Activated CD8-positive, alpha-beta memory T cell treated with anti-CD3 and anti-CD28 coated beads, Interleukin-2, amount 50 U/mL, for 24 hours (primary cell): ENCODE data around the gene ZWILCH.
"Not testable (repeated sequence)": the region's sequence is repeated elsewhere in the genome, so short reads cannot be mapped to it uniquely, and the experiment has no call there.

Source experiments
- DNase-seq: peaks from one replicate; pipeline ENCODE4 v3.0.0-alpha.2; 2020; ENCODE audit errors: extremely low read depth

The ZWILCH gene

GRCh38 chr15:66504563-66505429 is at the start of gene ZWILCH, which contains the start of gene RPL4:
Gene ZWILCH, plus strand, starts transcription at chr15:66505326. Its CDS starts 13 bp downstream, at chr15:66505339.
Gene RPL4, minus strand, starts transcription at chr15:66504855. Its CDS starts 65 bp downstream, at chr15:66504790.
- DNase-seq: no peak

- no peak for DNase-seq
Measured at GRCh38 chr15:66456211-66456610, 48.9 kb upstream of the ZWILCH start.

- no peak for DNase-seq
Measured at GRCh38 chr15:66459818-66460615, 45.1 kb upstream of the ZWILCH start.

GRCh38 chr15:66461294-66461693 is 43.8 kb upstream of the ZWILCH start:
- not testable (repeated sequence) for DNase-seq

- no peak for DNase-seq
Measured at GRCh38 chr15:66461917-66462316, 43.2 kb upstream of the ZWILCH start.

GRCh38 chr15:66462627-66463026 is 42.5 kb upstream of the ZWILCH start:
- DNase-seq: no peak

- DNase-seq: not testable (repeated sequence)
Measured at GRCh38 chr15:66465294-66465693, 39.8 kb upstream of the ZWILCH start.

- not testable (repeated sequence) for DNase-seq
Measured at GRCh38 chr15:66467162-66468040, 37.7 kb upstream of the ZWILCH start.

GRCh38 chr15:66470825-66471224 is 34.3 kb upstream of the ZWILCH start:
- not testable (repeated sequence) for DNase-seq

GRCh38 chr15:66472176-66472999 is 32.7 kb upstream of the ZWILCH start:
- no peak for DNase-seq

GRCh38 chr15:66474135-66474534 is 31.0 kb upstream of the ZWILCH start:
- DNase-seq: no peak

GRCh38 chr15:66474963-66475362 is 30.2 kb upstream of the ZWILCH start:
- no peak for DNase-seq

- no peak for DNase-seq
Measured at GRCh38 chr15:66476535-66476934, 28.6 kb upstream of the ZWILCH start.

GRCh38 chr15:66477011-66477410 is 28.1 kb upstream of the ZWILCH start:
- DNase-seq: no peak

GRCh38 chr15:66480267-66480666 is 24.9 kb upstream of the ZWILCH start:
- no peak for DNase-seq

- DNase-seq: no peak
Measured at GRCh38 chr15:66481107-66481856, 23.8 kb upstream of the ZWILCH start.

- DNase-seq: no peak
Measured at GRCh38 chr15:66482539-66482938, 22.6 kb upstream of the ZWILCH start.

- no peak for DNase-seq
Measured at GRCh38 chr15:66483131-66483566, 22.0 kb upstream of the ZWILCH start.

GRCh38 chr15:66484539-66485112 is 20.5 kb upstream of the ZWILCH start:
- no peak for DNase-seq

GRCh38 chr15:66486887-66487286 is 18.2 kb upstream of the ZWILCH start:
- no peak for DNase-seq
